Measurements from ENCODE around the gene ZNF277. TPM values are rescaled to one million over a fixed set of nuclear protein-coding genes. Genes with fewer than 3 reads are reported as not detected.
"Not testable (repeated sequence)": the region's sequence is repeated elsewhere in the genome, so short reads cannot be mapped to it uniquely, and the experiment has no call there.

The ZNF277 gene
- total and polyA plus RNA-seq, 3 experiments from 2014 or later = 13.5 to 20.6 (median 14.7) TPM

- CTCF ChIA-PET = interaction anchor here (1.0 kb wide), 1 partner anchor 30 kb away, joined by 3 read pairs; no protein-coding TSS in a partner anchor
Measured at GRCh38 chr7:112298543-112299100, 92.1 kb downstream of the ZNF277 start.

GRCh38 chr7:112300072-112300471, 93.6 kb downstream of the ZNF277 start:
- DNase-seq = no peak
- CTCF ChIA-PET = no interaction called here
- no peaks in the 10 kb centered on the region for H3K9me3 Mint-ChIP-seq
- no peak overlapping the region for H3K27ac ChIP-seq (ENCODE audit: low read depth, low read length)
- H3K36me3 Mint-ChIP-seq = peaks cover under 1 to 38% (median 19%) of the 10 kb centered on the region in 3 donors
- no peaks in the 10 kb centered on the region for H3K36me3 ChIP-seq (ENCODE audit: insufficient read depth, low read length)
- POLR2A ChIA-PET = no interaction called here
- no peaks in the 10 kb centered on the region for H3K27me3 ChIP-seq (ENCODE audit: insufficient read depth, low read length, poor library complexity, severe bottlenecking)
- no peak overlapping the region for H3K4me3 Mint-ChIP-seq
- H3K4me3 ChIP-seq (ENCODE audit: low read length) = no peak overlapping the region
- H3K4me1 ChIP-seq (ENCODE audit: insufficient read depth, low read length) = no peaks in the 10 kb centered on the region
- H3K27me3 Mint-ChIP-seq = no peaks in the 10 kb centered on the region
- peaks cover 13 to 23% (median 14%) of the 10 kb centered on the region in 3 donors for H3K4me1 Mint-ChIP-seq
- H3K27ac Mint-ChIP-seq = peak overlapping the region in 1 of 8 donors; percentile 12
- no peaks in the 10 kb centered on the region for H3K9me3 ChIP-seq (ENCODE audit: low read length)

More at GRCh38 chr7:112298543-112299100, 92.1 kb downstream of the ZNF277 start:
- no peak overlapping the region for H3K4me3 ChIP-seq (ENCODE audit: low read length)
- no peaks in the 10 kb centered on the region for H3K9me3 ChIP-seq (ENCODE audit: low read length)
- no peaks in the 10 kb centered on the region for H3K4me1 ChIP-seq (ENCODE audit: insufficient read depth, low read length)
- no peaks in the 10 kb centered on the region for H3K27me3 Mint-ChIP-seq
- H3K27me3 ChIP-seq (ENCODE audit: insufficient read depth, low read length, poor library complexity, severe bottlenecking) = no peaks in the 10 kb centered on the region
- no peak for DNase-seq
- no peaks in the 10 kb centered on the region for H3K36me3 ChIP-seq (ENCODE audit: insufficient read depth, low read length)
- H3K4me3 Mint-ChIP-seq = no peak overlapping the region
- no peak overlapping the region for H3K27ac ChIP-seq (ENCODE audit: low read depth, low read length)
- no peaks in the 10 kb centered on the region for H3K9me3 Mint-ChIP-seq
- peaks cover 0 to 35% (median 18%) of the 10 kb centered on the region in 3 donors for H3K36me3 Mint-ChIP-seq
- POLR2A ChIA-PET = no interaction called here
- peak overlapping the region in 1 of 8 donors; percentile 3 for H3K27ac Mint-ChIP-seq
- peaks cover 15 to 21% (median 16%) of the 10 kb centered on the region in 3 donors for H3K4me1 Mint-ChIP-seq

GRCh38 chr7:112300831-112301407, 94.4 kb downstream of the ZNF277 start:
- POLR2A ChIA-PET = no interaction called here
- Histone ChIP-seq H3K4me1 (ENCODE audit: insufficient read depth, low read length) (no peaks in the 10 kb centered on the region), H3K27me3 (ENCODE audit: insufficient read depth, low read length, poor library complexity, severe bottlenecking) (no peaks in the 10 kb centered on the region), H3K9me3 (ENCODE audit: low read length) (no peaks in the 10 kb centered on the region), H3K36me3 (ENCODE audit: insufficient read depth, low read length) (no peaks in the 10 kb centered on the region), H3K4me3 (ENCODE audit: low read length) (no peak overlapping the region), H3K27ac (ENCODE audit: low read depth, low read length) (no peak overlapping the region)
- CTCF ChIA-PET = no interaction called here
- H3K27me3 Mint-ChIP-seq = no peaks in the 10 kb centered on the region
- H3K27ac Mint-ChIP-seq = no peak overlapping the region
- H3K4me3 Mint-ChIP-seq = no peak overlapping the region
- no peak for DNase-seq
- H3K4me1 Mint-ChIP-seq = peaks cover 13 to 23% (median 14%) of the 10 kb centered on the region in 3 donors
- peaks cover 8 to 42% (median 23%) of the 10 kb centered on the region in 3 donors for H3K36me3 Mint-ChIP-seq
- H3K9me3 Mint-ChIP-seq = no peaks in the 10 kb centered on the region

GRCh38 chr7:112302566-112302965, 96.1 kb downstream of the ZNF277 start:
- Histone ChIP-seq H3K4me3 (ENCODE audit: low read length) (no peak overlapping the region), H3K27ac (ENCODE audit: low read depth, low read length) (no peak overlapping the region), H3K27me3 (ENCODE audit: insufficient read depth, low read length, poor library complexity, severe bottlenecking) (no peaks in the 10 kb centered on the region), H3K36me3 (ENCODE audit: insufficient read depth, low read length) (no peaks in the 10 kb centered on the region), H3K4me1 (ENCODE audit: insufficient read depth, low read length) (no peaks in the 10 kb centered on the region), H3K9me3 (ENCODE audit: low read length) (no peaks in the 10 kb centered on the region)
- peaks cover 0 to under 1% of the 10 kb centered on the region in 2 donors for H3K27me3 Mint-ChIP-seq
- no peak overlapping the region for H3K4me3 Mint-ChIP-seq
- DNase-seq = no peak
- ChIA-PET CTCF (no interaction called here), POLR2A (no interaction called here)
- peaks cover 13 to 23% (median 14%) of the 10 kb centered on the region in 3 donors for H3K4me1 Mint-ChIP-seq
- H3K36me3 Mint-ChIP-seq = peaks cover 12 to 36% (median 19%) of the 10 kb centered on the region in 3 donors
- peak overlapping the region in 4 of 8 donors; percentile 27 to 60 (median 46) for H3K27ac Mint-ChIP-seq
- H3K9me3 Mint-ChIP-seq = no peaks in the 10 kb centered on the region

GRCh38 chr7:112306903-112307302, 100.4 kb downstream of the ZNF277 start:
- POLR2A ChIA-PET = no interaction called here
- no peak overlapping the region for H3K4me3 ChIP-seq (ENCODE audit: low read length)
- H3K9me3 ChIP-seq (ENCODE audit: low read length) = no peaks in the 10 kb centered on the region
- no peak for DNase-seq
- H3K4me1 ChIP-seq (ENCODE audit: insufficient read depth, low read length) = no peaks in the 10 kb centered on the region
- Mint-ChIP-seq H3K27ac (no peak overlapping the region), H3K4me1 (peaks cover 10 to 15% (median 12%) of the 10 kb centered on the region in 3 donors), H3K27me3 (peaks cover 0 to 1% of the 10 kb centered on the region in 2 donors), H3K4me3 (no peak overlapping the region), H3K36me3 (peaks cover 22 to 42% (median 38%) of the 10 kb centered on the region in 3 donors), H3K9me3 (peaks cover 0 to 10% (median 3%) of the 10 kb centered on the region in 5 donors)
- H3K36me3 ChIP-seq (ENCODE audit: insufficient read depth, low read length) = no peaks in the 10 kb centered on the region
- H3K27ac ChIP-seq (ENCODE audit: low read depth, low read length) = no peak overlapping the region
- no peaks in the 10 kb centered on the region for H3K27me3 ChIP-seq (ENCODE audit: insufficient read depth, low read length, poor library complexity, severe bottlenecking)
- CTCF ChIA-PET = no interaction called here

- H3K27me3 ChIP-seq (ENCODE audit: insufficient read depth, low read length, poor library complexity, severe bottlenecking) = no peaks in the 10 kb centered on the region
- H3K9me3 ChIP-seq (ENCODE audit: low read length) = no peaks in the 10 kb centered on the region
- H3K4me3 ChIP-seq (ENCODE audit: low read length) = no peak overlapping the region
- no peak overlapping the region for H3K27ac Mint-ChIP-seq
- no peaks in the 10 kb centered on the region for H3K4me1 ChIP-seq (ENCODE audit: insufficient read depth, low read length)
- ChIA-PET POLR2A (no interaction called here), CTCF (no interaction called here)
- no peaks in the 10 kb centered on the region for H3K36me3 ChIP-seq (ENCODE audit: insufficient read depth, low read length)
- H3K27ac ChIP-seq (ENCODE audit: low read depth, low read length) = no peak overlapping the region
- H3K9me3 Mint-ChIP-seq = peaks cover 0 to 10% (median 3%) of the 10 kb centered on the region in 5 donors
- H3K36me3 Mint-ChIP-seq = peaks cover 25 to 42% (median 41%) of the 10 kb centered on the region in 3 donors
- peaks cover 4 to 9% (median 7%) of the 10 kb centered on the region in 3 donors for H3K4me1 Mint-ChIP-seq
- H3K27me3 Mint-ChIP-seq = peaks cover 0 to 1% of the 10 kb centered on the region in 2 donors
- no peak for DNase-seq
- H3K4me3 Mint-ChIP-seq = no peak overlapping the region
Measured at GRCh38 chr7:112307506-112307905, 101.0 kb downstream of the ZNF277 start.

GRCh38 chr7:112308974-112309373, 102.5 kb downstream of the ZNF277 start:
- Mint-ChIP-seq H3K9me3 (peaks cover 0 to 10% (median 3%) of the 10 kb centered on the region in 5 donors), H3K4me3 (no peak overlapping the region), H3K27me3 (peaks cover 0 to 1% of the 10 kb centered on the region in 2 donors), H3K4me1 (no peaks in the 10 kb centered on the region), H3K27ac (no peak overlapping the region), H3K36me3 (peaks cover 24 to 44% (median 43%) of the 10 kb centered on the region in 3 donors)
- H3K36me3 ChIP-seq (ENCODE audit: insufficient read depth, low read length) = no peaks in the 10 kb centered on the region
- ChIA-PET POLR2A (no interaction called here), CTCF (no interaction called here)
- no peak overlapping the region for H3K4me3 ChIP-seq (ENCODE audit: low read length)
- no peaks in the 10 kb centered on the region for H3K27me3 ChIP-seq (ENCODE audit: insufficient read depth, low read length, poor library complexity, severe bottlenecking)
- no peaks in the 10 kb centered on the region for H3K4me1 ChIP-seq (ENCODE audit: insufficient read depth, low read length)
- H3K9me3 ChIP-seq (ENCODE audit: low read length) = no peaks in the 10 kb centered on the region
- H3K27ac ChIP-seq (ENCODE audit: low read depth, low read length) = no peak overlapping the region
- DNase-seq = no peak

- H3K4me1 ChIP-seq (ENCODE audit: insufficient read depth, low read length); H3K4me3 ChIP-seq (ENCODE audit: low read length); CTCF ChIA-PET; H3K9me3 Mint-ChIP-seq; H3K4me3 Mint-ChIP-seq; H3K27ac ChIP-seq (ENCODE audit: low read depth, low read length); DNase-seq; H3K36me3 ChIP-seq (ENCODE audit: insufficient read depth, low read length); H3K27me3 Mint-ChIP-seq; POLR2A ChIA-PET; H3K27me3 ChIP-seq (ENCODE audit: insufficient read depth, low read length, poor library complexity, severe bottlenecking); H3K9me3 ChIP-seq (ENCODE audit: low read length); H3K4me1 Mint-ChIP-seq; H3K27ac Mint-ChIP-seq: not testable (repeated sequence)
- peaks cover 46 to 69% (median 59%) of the 10 kb centered on the region in 3 donors for H3K36me3 Mint-ChIP-seq
Measured at GRCh38 chr7:112316803-112317202, 110.3 kb downstream of the ZNF277 start.

Data from CD8-positive, alpha-beta memory T cell (primary cell).